IPS-11a (cell line): ENCODE data around the gene MPI.
A peak's percentile ranks its signal among the peaks of the same experiment; 100 is the strongest.
"Not testable (repeated sequence)": the region's sequence is repeated elsewhere in the genome, so short reads cannot be mapped to it uniquely, and the experiment has no call there.

Experiments
- H3K4me3 ChIP-seq: one replicate; pipeline ENCODE4 v1.5.1; 2013; ENCODE audit warnings: low read depth, low read length, control low read depth

MPI gene

DNA sequence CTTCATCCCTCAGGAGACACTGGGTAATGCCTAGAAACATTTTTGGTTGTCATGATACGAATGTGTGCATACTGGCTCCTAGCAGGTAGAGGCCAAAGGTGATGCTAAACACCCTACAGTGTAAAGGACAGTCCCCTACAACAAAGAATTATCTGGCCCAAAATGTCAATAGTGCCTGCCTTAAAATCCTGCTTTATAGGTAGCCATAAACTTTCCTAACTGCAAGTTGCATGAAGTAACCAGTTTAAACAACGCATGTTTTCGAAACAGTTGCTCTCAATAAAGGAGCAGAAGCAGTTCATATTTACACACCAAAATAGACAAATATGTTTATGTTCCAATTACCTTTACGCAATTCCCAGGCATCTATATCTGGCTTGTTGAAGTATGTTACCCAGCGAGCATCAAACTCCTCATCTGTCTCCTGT is 38.9 kb downstream of the MPI start:
- H3K4me3 ChIP-seq = no peak overlapping the region

DNA sequence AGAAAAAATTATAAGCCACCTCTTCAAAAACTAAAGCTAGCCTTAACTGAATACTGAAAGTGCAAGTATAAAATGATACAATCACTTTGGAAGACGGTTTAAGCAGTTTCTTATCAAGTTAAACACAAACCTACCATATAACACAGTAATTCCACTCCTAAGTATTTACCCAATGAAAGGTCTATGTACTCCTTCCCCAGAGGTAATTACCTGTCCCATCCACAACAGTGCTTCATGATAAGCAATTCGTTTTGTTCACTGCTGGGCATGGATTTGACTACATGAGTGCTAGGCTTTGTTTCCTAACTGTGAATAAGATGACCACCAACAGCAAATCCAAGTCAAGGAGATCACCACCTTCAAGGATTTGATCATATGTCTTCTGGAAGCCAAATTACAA is 43.7 kb downstream of the MPI start:
- no peak overlapping the region for H3K4me3 ChIP-seq

DNA sequence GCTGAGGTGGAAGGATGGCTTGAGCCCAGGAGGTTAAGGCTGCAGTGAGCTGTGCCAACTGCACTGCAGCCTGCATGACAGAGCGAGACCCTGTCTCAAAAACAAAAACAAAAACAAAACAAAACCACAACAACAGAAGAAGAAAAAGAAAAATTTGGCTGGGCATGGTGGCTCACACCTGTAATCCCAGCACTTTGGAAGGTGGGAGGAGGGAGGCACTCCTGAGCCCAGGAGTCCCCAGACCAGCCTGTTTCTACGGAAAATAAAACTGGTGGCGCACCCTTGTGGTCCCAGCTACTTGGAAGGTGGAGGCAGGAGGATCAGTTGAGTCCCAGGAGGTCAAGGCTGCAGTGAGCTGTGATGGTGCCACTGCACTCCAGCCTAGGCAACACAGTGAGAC is 45.4 kb downstream of the MPI start:
- H3K4me3 ChIP-seq = not testable (repeated sequence)

DNA sequence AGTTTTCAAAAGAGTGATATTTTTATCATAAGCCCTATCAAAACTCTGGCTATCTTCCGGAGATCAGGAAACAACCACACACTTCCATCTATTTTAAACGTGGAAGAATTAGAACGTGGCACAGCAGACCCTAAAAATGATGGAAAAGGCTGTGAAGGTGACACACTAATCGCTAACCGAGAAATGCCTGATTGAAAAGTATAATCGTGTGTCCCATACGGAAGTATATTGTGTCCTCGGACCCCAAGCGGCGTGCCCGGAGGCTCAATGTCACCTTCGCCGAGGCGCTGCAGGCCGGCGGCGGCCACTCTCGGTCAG is 47.4 kb downstream of the MPI start:
- H3K4me3 ChIP-seq = peak overlapping the region; percentile 76

DNA sequence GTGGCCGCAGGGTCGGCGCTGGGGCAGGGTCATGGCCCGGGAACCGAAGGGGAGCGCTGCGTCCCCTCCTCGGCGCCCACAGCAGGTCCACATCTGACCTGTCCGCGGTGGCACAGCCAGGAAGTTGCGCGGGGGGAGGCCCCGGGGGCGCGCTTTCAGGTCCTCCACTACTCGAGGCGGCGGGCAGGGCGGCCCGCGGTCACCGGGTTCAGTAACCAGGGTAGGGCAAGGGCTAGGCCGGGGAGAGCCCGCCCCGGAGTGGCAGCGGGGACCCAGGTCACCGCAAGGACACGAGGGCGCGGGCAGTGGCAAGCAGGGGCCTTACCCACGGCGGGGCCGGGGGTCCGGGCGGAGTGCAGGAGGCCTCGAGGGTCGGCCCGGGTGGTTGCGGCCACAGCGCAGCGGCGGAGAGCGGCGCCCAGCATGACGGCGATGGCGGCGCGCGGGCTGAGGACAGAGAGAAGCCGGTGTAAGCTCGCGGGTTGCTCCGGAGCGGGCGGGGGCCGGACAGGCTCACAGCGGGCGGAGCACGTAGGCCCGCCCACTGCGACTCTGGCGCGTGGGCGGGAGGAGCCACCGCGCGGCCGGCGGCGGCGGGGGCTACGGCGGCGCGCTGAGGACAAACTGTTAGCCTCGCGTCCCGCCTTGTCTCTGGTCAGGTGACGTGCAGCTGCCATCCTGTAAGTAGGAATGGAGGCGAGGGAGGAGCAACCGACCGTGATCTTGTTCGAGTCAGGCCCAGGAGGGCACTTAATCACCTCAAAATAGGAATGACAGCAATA is 47.9 kb downstream of the MPI start, which contains the start of gene COX5A:
Gene COX5A (minus strand): TSS at position 484 of the 782 bp plus-strand sequence. CDS start 59 bp downstream, at position 425.
- peak within 1 kb of the TSS; percentile 76 for H3K4me3 ChIP-seq

DNA sequence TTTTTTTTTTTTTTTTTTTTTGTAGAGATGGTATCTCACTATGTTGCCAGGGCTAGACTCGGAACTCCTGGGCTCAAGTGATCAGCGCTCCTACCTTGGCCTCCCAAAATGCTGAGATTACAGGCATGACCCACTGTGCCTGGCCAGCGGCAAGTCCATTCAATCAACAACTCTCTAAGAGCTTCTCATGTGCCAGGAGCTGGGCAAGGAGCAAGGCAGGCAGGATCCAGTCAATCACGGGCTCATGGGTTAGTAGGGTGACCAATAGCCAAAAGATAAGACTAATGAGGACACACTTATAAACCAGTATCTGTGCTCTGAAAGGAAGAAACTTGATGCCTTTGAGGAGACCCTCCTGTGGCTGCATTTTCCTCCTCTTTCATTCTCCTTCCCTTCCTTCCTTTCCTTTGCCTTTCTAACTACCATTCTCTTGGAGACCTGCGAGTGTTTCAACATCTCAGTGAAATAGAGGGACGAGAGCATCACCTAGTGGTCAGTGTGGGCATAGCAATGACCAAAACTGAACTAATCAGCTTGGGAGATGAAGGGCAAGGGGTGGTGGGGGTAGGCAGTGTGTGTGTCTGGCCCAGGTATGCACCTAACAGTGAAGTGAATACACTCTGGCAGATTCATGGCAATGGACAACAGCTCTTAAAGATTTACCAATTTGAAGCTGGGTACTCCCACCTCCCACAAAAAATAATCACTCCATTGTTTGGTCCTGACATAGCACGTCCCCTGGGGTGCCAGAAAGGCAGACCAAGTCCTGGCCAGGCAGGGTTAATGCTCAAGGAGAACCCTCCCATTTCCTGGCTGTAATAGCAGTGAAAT is 60.5 kb downstream of the MPI start:
- no peak overlapping the region for H3K4me3 ChIP-seq

DNA sequence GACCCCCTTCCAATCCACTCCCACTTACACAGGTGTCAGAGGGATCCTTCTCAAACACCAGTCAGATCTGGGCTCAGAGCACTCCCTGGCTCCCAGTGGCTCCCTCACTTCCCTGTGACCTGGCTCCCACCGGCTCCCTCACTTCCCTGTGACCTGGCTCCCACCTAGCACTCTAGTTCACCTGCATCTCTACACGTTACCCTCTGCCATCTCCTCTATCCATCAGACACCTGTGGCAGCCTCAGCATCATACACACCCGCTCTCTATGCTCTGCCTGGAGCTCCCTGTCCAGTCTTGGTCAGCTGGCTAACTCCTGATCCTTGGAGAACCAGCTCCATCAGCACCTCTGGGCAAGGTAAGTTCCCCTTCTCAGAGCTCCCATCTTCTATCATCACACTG is 61.2 kb downstream of the MPI start:
- no peak overlapping the region for H3K4me3 ChIP-seq
